ENCODE measurements around the gene OR5M10.
A peak's percentile ranks its signal among the peaks of the same experiment; 100 is the strongest.
"Not testable (repeated sequence)": the region's sequence is repeated elsewhere in the genome, so short reads cannot be mapped to it uniquely, and the experiment has no call there.

The OR5M10 gene

DNA sequence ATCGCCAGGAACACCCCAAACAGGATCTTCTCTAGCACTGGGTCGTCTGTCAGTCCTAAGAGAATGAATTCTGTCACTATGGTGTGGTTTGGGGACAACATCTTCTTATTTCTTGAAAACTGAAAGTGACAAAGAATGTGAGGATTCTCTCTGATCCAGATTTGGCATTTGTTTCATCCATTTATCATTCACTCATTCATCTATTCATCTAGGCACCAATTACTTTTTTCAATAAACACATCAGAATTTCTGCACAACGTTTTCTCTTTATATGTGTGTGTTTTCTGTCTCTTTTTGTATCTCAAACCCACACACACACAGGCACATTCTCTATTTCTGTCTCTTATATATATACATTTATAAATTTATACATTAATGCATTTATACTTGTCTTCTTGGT, at the start of gene OR5M10:
TSS of gene OR5M10 (minus strand) at position 101 of the 400 bp plus-strand sequence. CDS start at position 101, 0 bp downstream.
- in situ Hi-C loops (cut with MboI; ENCODE audit: low pct_unique_long_range_greater_than_20kb, low sequenced_read_pairs, unreplicated experiment), result no loop called here
- no peak for DNase-seq (ENCODE audit: low spot score)
- TF ChIP-seq, protein P1, sequence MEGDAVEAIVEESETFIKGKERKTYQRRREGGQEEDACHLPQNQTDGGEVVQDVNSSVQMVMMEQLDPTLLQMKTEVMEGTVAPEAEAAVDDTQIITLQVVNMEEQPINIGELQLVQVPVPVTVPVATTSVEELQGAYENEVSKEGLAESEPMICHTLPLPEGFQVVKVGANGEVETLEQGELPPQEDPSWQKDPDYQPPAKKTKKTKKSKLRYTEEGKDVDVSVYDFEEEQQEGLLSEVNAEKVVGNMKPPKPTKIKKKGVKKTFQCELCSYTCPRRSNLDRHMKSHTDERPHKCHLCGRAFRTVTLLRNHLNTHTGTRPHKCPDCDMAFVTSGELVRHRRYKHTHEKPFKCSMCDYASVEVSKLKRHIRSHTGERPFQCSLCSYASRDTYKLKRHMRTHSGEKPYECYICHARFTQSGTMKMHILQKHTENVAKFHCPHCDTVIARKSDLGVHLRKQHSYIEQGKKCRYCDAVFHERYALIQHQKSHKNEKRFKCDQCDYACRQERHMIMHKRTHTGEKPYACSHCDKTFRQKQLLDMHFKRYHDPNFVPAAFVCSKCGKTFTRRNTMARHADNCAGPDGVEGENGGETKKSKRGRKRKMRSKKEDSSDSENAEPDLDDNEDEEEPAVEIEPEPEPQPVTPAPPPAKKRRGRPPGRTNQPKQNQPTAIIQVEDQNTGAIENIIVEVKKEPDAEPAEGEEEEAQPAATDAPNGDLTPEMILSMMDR (IDR thresholded peaks at IDR 0.05; ENCODE audit: extremely low read depth, insufficient read depth, missing control alignments), result no peak

GRCh38 chr11:56625946-56626345, 48.4 kb upstream of the OR5M10 start:
- DNase-seq (ENCODE audit: low spot score), result no peak
- TF ChIP-seq, protein P1 (IDR thresholded peaks at IDR 0.05; ENCODE audit: extremely low read depth, insufficient read depth, missing control alignments), result no peak
- in situ Hi-C loops (cut with MboI; ENCODE audit: low pct_unique_long_range_greater_than_20kb, low sequenced_read_pairs, unreplicated experiment), result no loop called here

- in situ Hi-C loops (cut with MboI; ENCODE audit: low pct_unique_long_range_greater_than_20kb, low sequenced_read_pairs, unreplicated experiment), result no loop called here
- DNase-seq (ENCODE audit: low spot score), result peak; percentile 23
- TF ChIP-seq, protein P1 (IDR thresholded peaks at IDR 0.05; ENCODE audit: extremely low read depth, insufficient read depth, missing control alignments), result peak; percentile 27
These were observed 47.2 kb upstream of the OR5M10 start for GRCh38 chr11:56624661-56625110.

- no peak for DNase-seq (ENCODE audit: low spot score)
- TF ChIP-seq, protein P1 (IDR thresholded peaks at IDR 0.05; ENCODE audit: extremely low read depth, insufficient read depth, missing control alignments), result no peak
- in situ Hi-C loops (cut with MboI; ENCODE audit: low pct_unique_long_range_greater_than_20kb, low sequenced_read_pairs, unreplicated experiment), result no loop called here
These were observed 33.7 kb upstream of the OR5M10 start for GRCh38 chr11:56611174-56611573.

- in situ Hi-C loops (cut with MboI; ENCODE audit: low pct_unique_long_range_greater_than_20kb, low sequenced_read_pairs, unreplicated experiment); DNase-seq (ENCODE audit: low spot score): not testable (repeated sequence)
These were observed 14.7 kb upstream of the OR5M10 start for GRCh38 chr11:56592088-56592717.

- no peak for DNase-seq (ENCODE audit: low spot score)
- TF ChIP-seq, protein P1 (IDR thresholded peaks at IDR 0.05; ENCODE audit: extremely low read depth, insufficient read depth, missing control alignments), result no peak
- in situ Hi-C loops (cut with MboI; ENCODE audit: low pct_unique_long_range_greater_than_20kb, low sequenced_read_pairs, unreplicated experiment), result no loop called here
These were observed 18.9 kb downstream of the OR5M10 start for GRCh38 chr11:56558574-56558973.

DNA sequence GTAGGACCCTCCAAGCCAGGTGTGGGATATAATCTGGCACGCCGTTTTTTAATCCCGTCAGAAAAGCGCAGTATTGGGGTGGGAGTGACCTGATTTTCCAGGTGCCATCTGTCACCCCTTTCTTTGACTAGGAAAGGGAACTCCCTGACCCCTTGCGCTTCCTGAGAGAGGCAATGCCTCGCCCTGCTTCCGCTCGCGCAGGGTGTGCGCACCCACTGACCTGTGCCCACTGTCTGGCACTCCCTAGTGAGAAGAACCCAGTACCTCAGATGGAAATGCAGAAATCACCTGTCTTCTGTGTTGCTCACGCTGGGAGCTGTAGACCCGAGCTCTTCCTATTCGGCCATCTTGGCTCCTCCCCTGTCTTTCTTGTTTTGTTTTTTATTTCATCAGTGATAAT, 22.8 kb downstream of the OR5M10 start:
- DNase-seq (ENCODE audit: low spot score), result not testable (repeated sequence)

GRCh38 chr11:56545531-56545930, 32.0 kb downstream of the OR5M10 start:
- TF ChIP-seq, protein P1 (IDR thresholded peaks at IDR 0.05; ENCODE audit: extremely low read depth, insufficient read depth, missing control alignments), result no peak
- in situ Hi-C loops (cut with MboI; ENCODE audit: low pct_unique_long_range_greater_than_20kb, low sequenced_read_pairs, unreplicated experiment), result no loop called here
- DNase-seq (ENCODE audit: low spot score), result no peak

More for the DNA sequence above, 22.8 kb downstream of the OR5M10 start:
- in situ Hi-C loops (cut with MboI; ENCODE audit: low pct_unique_long_range_greater_than_20kb, low sequenced_read_pairs, unreplicated experiment), result not testable (repeated sequence)
